Measurements from ENCODE around the gene LMNTD2.

Gene LMNTD2

GRCh38 chr11:567011-567628 lies 6.6 kb upstream of the LMNTD2 start:
- TF ChIP-seq CTCF (IDR thresholded peaks at IDR 0.05; ENCODE audit: insufficient read depth, low read length, poor library complexity, severe bottlenecking) = no peak

GRCh38 chr11:565921-566509 lies 5.5 kb upstream of the LMNTD2 start:
- TF ChIP-seq CTCF (IDR thresholded peaks at IDR 0.05; ENCODE audit: insufficient read depth, low read length, poor library complexity, severe bottlenecking) = no peak
- no peak for DNase-seq (ENCODE audit: extremely low read depth, insufficient read length)
- no peaks in the 10 kb centered on the region for H3K27me3 ChIP-seq (replicated peaks; ENCODE audit: control insufficient read depth, insufficient read depth, low read length)
- H3K4me3 ChIP-seq (replicated peaks; ENCODE audit: low read depth, low read length) = no peak overlapping the region
- H3K36me3 ChIP-seq (ENCODE audit: control insufficient read depth, insufficient read depth, low read length) = peaks cover 5% of the 10 kb centered on the region

More at GRCh38 chr11:567011-567628, 6.6 kb upstream of the LMNTD2 start:
- H3K4me3 ChIP-seq (replicated peaks; ENCODE audit: low read depth, low read length) = peak overlapping the region; percentile 76
- no peak for DNase-seq (ENCODE audit: extremely low read depth, insufficient read length)
- peaks cover 5% of the 10 kb centered on the region for H3K36me3 ChIP-seq (ENCODE audit: control insufficient read depth, insufficient read depth, low read length)
- H3K27me3 ChIP-seq (replicated peaks; ENCODE audit: control insufficient read depth, insufficient read depth, low read length) = no peaks in the 10 kb centered on the region

GRCh38 chr11:563812-564578 lies 3.5 kb upstream of the LMNTD2 start:
- no peak for DNase-seq (ENCODE audit: extremely low read depth, insufficient read length)
- Histone ChIP-seq H3K4me3 (replicated peaks; ENCODE audit: low read depth, low read length) (no peak overlapping the region), H3K27me3 (replicated peaks; ENCODE audit: control insufficient read depth, insufficient read depth, low read length) (no peaks in the 10 kb centered on the region), H3K36me3 (ENCODE audit: control insufficient read depth, insufficient read depth, low read length) (peaks cover 5% of the 10 kb centered on the region)
- no peak for TF ChIP-seq CTCF (IDR thresholded peaks at IDR 0.05; ENCODE audit: insufficient read depth, low read length, poor library complexity, severe bottlenecking)

- H3K27me3 ChIP-seq (replicated peaks; ENCODE audit: control insufficient read depth, insufficient read depth, low read length) = no peaks in the 10 kb centered on the region
- DNase-seq (ENCODE audit: extremely low read depth, insufficient read length) = no peak
- H3K36me3 ChIP-seq (ENCODE audit: control insufficient read depth, insufficient read depth, low read length) = peaks cover 5% of the 10 kb centered on the region
- TF ChIP-seq CTCF (IDR thresholded peaks at IDR 0.05; ENCODE audit: insufficient read depth, low read length, poor library complexity, severe bottlenecking) = no peak
- no peak overlapping the region for H3K4me3 ChIP-seq (replicated peaks; ENCODE audit: low read depth, low read length)
Observed at GRCh38 chr11:563066-563811, 2.7 kb upstream of the LMNTD2 start.

GRCh38 chr11:562046-562645 lies 1.6 kb upstream of the LMNTD2 start:
- DNase-seq (ENCODE audit: extremely low read depth, insufficient read length) = no peak
- Histone ChIP-seq H3K4me3 (replicated peaks; ENCODE audit: low read depth, low read length) (peak overlapping the region; percentile 70), H3K36me3 (ENCODE audit: control insufficient read depth, insufficient read depth, low read length) (peaks cover 5% of the 10 kb centered on the region), H3K27me3 (replicated peaks; ENCODE audit: control insufficient read depth, insufficient read depth, low read length) (peaks cover under 1% of the 10 kb centered on the region)
- TF ChIP-seq CTCF (IDR thresholded peaks at IDR 0.05; ENCODE audit: insufficient read depth, low read length, poor library complexity, severe bottlenecking) = no peak

Measured in GM06990 (cell line).